Measurements from ENCODE around the gene IZUMO1R.

DNA sequence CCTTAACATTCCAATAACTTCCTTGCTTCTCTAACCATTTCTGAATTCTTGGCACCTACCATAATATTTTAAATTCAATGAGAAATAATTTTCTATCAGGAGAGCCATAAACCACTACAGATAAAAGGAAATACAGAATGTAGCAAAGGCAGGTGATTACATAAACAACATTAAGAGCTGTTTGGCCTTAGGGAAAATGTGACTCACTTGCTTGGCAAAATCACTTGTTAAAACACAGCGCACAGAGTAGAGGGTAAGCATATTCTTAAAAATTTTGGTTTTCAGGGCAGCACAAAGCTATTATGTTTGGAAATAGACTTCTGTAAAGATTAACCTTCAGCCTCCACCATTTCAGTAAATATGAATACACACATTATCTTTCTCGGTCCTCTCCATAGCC is 26.4 kb downstream of the IZUMO1R start:
- TF ChIP-seq, protein P1, sequence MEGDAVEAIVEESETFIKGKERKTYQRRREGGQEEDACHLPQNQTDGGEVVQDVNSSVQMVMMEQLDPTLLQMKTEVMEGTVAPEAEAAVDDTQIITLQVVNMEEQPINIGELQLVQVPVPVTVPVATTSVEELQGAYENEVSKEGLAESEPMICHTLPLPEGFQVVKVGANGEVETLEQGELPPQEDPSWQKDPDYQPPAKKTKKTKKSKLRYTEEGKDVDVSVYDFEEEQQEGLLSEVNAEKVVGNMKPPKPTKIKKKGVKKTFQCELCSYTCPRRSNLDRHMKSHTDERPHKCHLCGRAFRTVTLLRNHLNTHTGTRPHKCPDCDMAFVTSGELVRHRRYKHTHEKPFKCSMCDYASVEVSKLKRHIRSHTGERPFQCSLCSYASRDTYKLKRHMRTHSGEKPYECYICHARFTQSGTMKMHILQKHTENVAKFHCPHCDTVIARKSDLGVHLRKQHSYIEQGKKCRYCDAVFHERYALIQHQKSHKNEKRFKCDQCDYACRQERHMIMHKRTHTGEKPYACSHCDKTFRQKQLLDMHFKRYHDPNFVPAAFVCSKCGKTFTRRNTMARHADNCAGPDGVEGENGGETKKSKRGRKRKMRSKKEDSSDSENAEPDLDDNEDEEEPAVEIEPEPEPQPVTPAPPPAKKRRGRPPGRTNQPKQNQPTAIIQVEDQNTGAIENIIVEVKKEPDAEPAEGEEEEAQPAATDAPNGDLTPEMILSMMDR (IDR thresholded peaks at IDR 0.05) = no peak
- TF ChIP-seq POLR2A (IDR thresholded peaks at IDR 0.05) = no peak
- peak in 1 of 2 donors; percentile 32 for TF ChIP-seq EP300 (IDR thresholded peaks at IDR 0.05)
